KMS-11 (cell line): Measurements from ENCODE around the gene GMPR.

Experiments
- H2AFZ ChIP-seq: fragments of 200-600 bp; sonication (generic); 2 replicates; pipeline ENCODE4 v1.6.1; 2016; ENCODE audit warnings: antibody characterized with exemption, mixed run types, low read depth
- H3K27ac ChIP-seq: fragments of 200-600 bp; sonication (generic); 2 replicates; pipeline ENCODE4 v1.6.1; 2016; ENCODE audit warnings: mild to moderate bottlenecking, mixed run types
- H3K27me3 ChIP-seq: fragments of 200-600 bp; sonication (generic); 2 replicates; pipeline ENCODE4 v1.6.1; 2017; ENCODE audit warnings: mild to moderate bottlenecking, low read depth, mixed run types, moderate library complexity; ENCODE audit not compliant: insufficient read depth
- H3K36me3 ChIP-seq: fragments of 200-600 bp; sonication (generic); 2 replicates; pipeline ENCODE4 v1.6.1; 2017; ENCODE audit warnings: mild to moderate bottlenecking, mixed run types; ENCODE audit not compliant: insufficient read depth
- H3K4me1 ChIP-seq: fragments of 200-600 bp; sonication (generic); 2 replicates; pipeline ENCODE4 v1.6.1; 2016; ENCODE audit warnings: mild to moderate bottlenecking, low read depth, mixed run types; ENCODE audit not compliant: poor library complexity, severe bottlenecking
- H3K4me2 ChIP-seq: fragments of 200-600 bp; sonication (generic); 2 replicates; pipeline ENCODE4 v1.7.0; 2016; ENCODE audit warnings: mild to moderate bottlenecking, mixed run types
- H3K4me3 ChIP-seq: fragments of 200-600 bp; sonication (generic); IDR thresholded peaks from 2 replicates; pipeline ENCODE4 v1.6.1; 2017; ENCODE audit warnings: low read depth, low read length, mixed read lengths; ENCODE audit not compliant: insufficient read depth
- H3K79me2 ChIP-seq: fragments of 200-600 bp; sonication (generic); 2 replicates; pipeline ENCODE4 v1.6.1; 2016; ENCODE audit warnings: low read depth, mixed run types; ENCODE audit not compliant: insufficient read depth
- H3K9ac ChIP-seq: fragments of 200-600 bp; sonication (generic); 2 replicates; pipeline ENCODE4 v1.6.1; 2016; ENCODE audit warnings: mild to moderate bottlenecking, mixed run types
- H4K20me1 ChIP-seq: fragments of 200-600 bp; sonication (generic); 2 replicates; pipeline ENCODE4 v1.6.1; 2016; ENCODE audit warnings: mild to moderate bottlenecking, mixed run types; ENCODE audit not compliant: insufficient read depth
- CTCF ChIP-seq: fragments of 200-600 bp; sonication (generic); conservative IDR thresholded peaks from 2 replicates; pipeline ENCODE4 v1.6.1; 2017; ENCODE audit warnings: low read depth, mild to moderate bottlenecking, antibody characterized with exemption, low read length, moderate library complexity, mixed read lengths

Gene GMPR

GRCh38 chr6:16321826-16322225, 83.4 kb downstream of the GMPR start:
- Histone ChIP-seq H3K4me3 (no peak overlapping the region), H4K20me1 (no peaks in the 10 kb centered on the region), H3K36me3 (no peaks in the 10 kb centered on the region), H3K4me2 (peak overlapping the region; percentile 96; the same call in 1 of the 2 replicates), H3K9ac (no peak overlapping the region; the same call in 1 of the 2 replicates), H3K4me1 (peaks cover 84% of the 10 kb centered on the region), H3K27ac (peak overlapping the region; percentile 97; the same call in 1 of the 2 replicates), H2AFZ (no peak overlapping the region), H3K27me3 (no peaks in the 10 kb centered on the region), H3K79me2 (peaks cover 12% of the 10 kb centered on the region; the same call in 1 of the 2 replicates)
- TF ChIP-seq CTCF: no peak

- Histone ChIP-seq H3K79me2 (peaks cover 12% of the 10 kb centered on the region; the same call in 1 of the 2 replicates), H3K4me3 (no peak overlapping the region), H3K27me3 (no peaks in the 10 kb centered on the region), H3K36me3 (no peaks in the 10 kb centered on the region), H3K4me2 (peak overlapping the region; percentile 96), H3K4me1 (peaks cover 76% of the 10 kb centered on the region), H4K20me1 (no peaks in the 10 kb centered on the region), H2AFZ (peak overlapping the region; percentile 64), H3K9ac (peak overlapping the region; percentile 78), H3K27ac (peak overlapping the region; percentile 97)
- no peak for TF ChIP-seq CTCF
Observed at GRCh38 chr6:16322666-16323312, 84.4 kb downstream of the GMPR start.

GRCh38 chr6:16324184-16324583, 85.8 kb downstream of the GMPR start:
- no peak overlapping the region for H3K9ac ChIP-seq
- H3K4me1 ChIP-seq: peaks cover 62% of the 10 kb centered on the region
- no peak overlapping the region for H3K4me3 ChIP-seq
- peak overlapping the region; percentile 97 for H3K27ac ChIP-seq
- no peak for TF ChIP-seq CTCF
- 0 out of 2 replicates have a peak, but pooled peaks cover 4% of the 10 kb centered on the region for H3K79me2 ChIP-seq
- H2AFZ ChIP-seq: no peak overlapping the region
- no peaks in the 10 kb centered on the region for H3K27me3 ChIP-seq
- no peaks in the 10 kb centered on the region for H3K36me3 ChIP-seq
- peak overlapping the region; percentile 88; the same call in 1 of the 2 replicates for H3K4me2 ChIP-seq
- no peaks in the 10 kb centered on the region for H4K20me1 ChIP-seq

GRCh38 chr6:16324606-16325225, 86.3 kb downstream of the GMPR start:
- no peaks in the 10 kb centered on the region for H3K36me3 ChIP-seq
- peaks cover 57% of the 10 kb centered on the region for H3K4me1 ChIP-seq
- H3K27me3 ChIP-seq: no peaks in the 10 kb centered on the region
- H3K4me3 ChIP-seq: no peak overlapping the region
- no peak for TF ChIP-seq CTCF
- H3K4me2 ChIP-seq: no peak overlapping the region
- no peak overlapping the region for H3K9ac ChIP-seq
- no peaks in the 10 kb centered on the region for H4K20me1 ChIP-seq
- no peak overlapping the region for H2AFZ ChIP-seq
- peak overlapping the region; percentile 97; the same call in 1 of the 2 replicates for H3K27ac ChIP-seq
- 0 out of 2 replicates have a peak, but pooled peaks cover 4% of the 10 kb centered on the region for H3K79me2 ChIP-seq
